H9 (cell line): ENCODE data around the gene CBX5. TPM values are rescaled to one million over a fixed set of nuclear protein-coding genes. Genes with fewer than 3 reads are reported as not detected.

Source experiments
- DNase-seq: peaks from one replicate; pipeline ENCODE4 v3.0.0-alpha.2; 2017
- H2AFZ ChIP-seq: one replicate; pipeline ENCODE4 v1.6.1; 2013; ENCODE audit warnings: mild to moderate bottlenecking, low read length, control low read depth, moderate library complexity
- H2AK5ac ChIP-seq: 2 replicates; pipeline ENCODE4 v1.6.1; 2013; ENCODE audit warnings: low read length, control low read depth, mixed read lengths; ENCODE audit not compliant: insufficient read length
- H2BK120ac ChIP-seq: one replicate; pipeline ENCODE4 v1.6.1; 2013; ENCODE audit warnings: low read depth, mild to moderate bottlenecking, low read length, control low read depth, inconsistent platforms; ENCODE audit not compliant: poor library complexity, severe bottlenecking
- H2BK12ac ChIP-seq: 2 replicates; pipeline ENCODE4 v1.6.1; 2013; ENCODE audit warnings: low read length, control low read depth, mixed read lengths, low read depth; ENCODE audit not compliant: insufficient read length
- H2BK15ac ChIP-seq: 2 replicates; pipeline ENCODE4 v1.6.1; 2013; ENCODE audit warnings: low read depth, low read length, control low read depth
- H2BK20ac ChIP-seq: one replicate; pipeline ENCODE4 v1.6.1; 2013; ENCODE audit warnings: low read depth, mild to moderate bottlenecking, low read length, control low read depth, inconsistent platforms; ENCODE audit not compliant: poor library complexity, severe bottlenecking
- H2BK5ac ChIP-seq: 2 replicates; pipeline ENCODE4 v1.6.1; 2013; ENCODE audit warnings: low read length, control low read depth, mixed read lengths; ENCODE audit not compliant: insufficient read length
- H3K14ac ChIP-seq: 2 replicates; pipeline ENCODE4 v1.6.1; 2013; ENCODE audit warnings: low read length, control low read depth; ENCODE audit not compliant: insufficient read depth
- H3K18ac ChIP-seq: 2 replicates; pipeline ENCODE4 v1.6.1; 2013; ENCODE audit warnings: low read depth, mild to moderate bottlenecking, mixed read lengths, low read length, control low read depth; ENCODE audit not compliant: insufficient read length
- H3K23ac ChIP-seq: 2 replicates; pipeline ENCODE4 v1.6.1; 2013; ENCODE audit warnings: low read length, control low read depth, mixed read lengths, low read depth; ENCODE audit not compliant: insufficient read length
- H3K23me2 ChIP-seq: 2 replicates; pipeline ENCODE4 v1.6.1; 2013; ENCODE audit warnings: low read depth, mild to moderate bottlenecking, mixed read lengths, low read length, control low read depth; ENCODE audit not compliant: insufficient read length, poor library complexity, severe bottlenecking
- H3K27ac ChIP-seq: 2 replicates; pipeline ENCODE4 v1.5.1; 2013; ENCODE audit warnings: low read length, control low read depth, mixed read lengths, low read depth; ENCODE audit not compliant: insufficient read length
- H3K27me3 ChIP-seq: 2 replicates; pipeline ENCODE4 v1.6.1; 2013; ENCODE audit warnings: low read length, control low read depth, inconsistent platforms; ENCODE audit not compliant: insufficient read depth
- H3K4ac ChIP-seq: 2 replicates; pipeline ENCODE4 v1.6.1; 2013; ENCODE audit warnings: low read depth, mild to moderate bottlenecking, control low read depth, inconsistent platforms, low read length, moderate library complexity
- H3K4me1 ChIP-seq: 2 replicates; pipeline ENCODE4 v1.6.1; 2013; ENCODE audit warnings: low read length, control low read depth, inconsistent platforms; ENCODE audit not compliant: insufficient read depth
- H3K4me2 ChIP-seq: 2 replicates; pipeline ENCODE4 v1.6.1; 2013; ENCODE audit warnings: low read length, control low read depth, mixed read lengths; ENCODE audit not compliant: insufficient read length, insufficient read depth
- H3K56ac ChIP-seq: 2 replicates; pipeline ENCODE4 v1.6.1; 2013; ENCODE audit warnings: low read depth, mild to moderate bottlenecking, mixed read lengths, low read length, control low read depth; ENCODE audit not compliant: insufficient read length
- H3K79me1 ChIP-seq: 2 replicates; pipeline ENCODE4 v1.6.1; 2013; ENCODE audit warnings: low read depth, mild to moderate bottlenecking, moderate library complexity, low read length, control low read depth, inconsistent platforms; ENCODE audit not compliant: insufficient read depth, poor library complexity, severe bottlenecking
- H3K79me2 ChIP-seq: 2 replicates; pipeline ENCODE4 v1.6.1; 2013; ENCODE audit warnings: low read length, control low read depth, inconsistent platforms; ENCODE audit not compliant: insufficient read depth
- H3K9ac ChIP-seq: 2 replicates; pipeline ENCODE4 v1.6.1; 2013; ENCODE audit warnings: low read length, control low read depth, mixed read lengths; ENCODE audit not compliant: insufficient read length; ENCODE audit errors: extremely low read depth
- H3K9me3 ChIP-seq: one replicate; pipeline ENCODE4 v1.6.1; 2013; ENCODE audit warnings: low read depth, low read length, inconsistent platforms; ENCODE audit not compliant: control insufficient read depth
- H3T11ph ChIP-seq: one replicate; pipeline ENCODE4 v1.6.1; 2013; ENCODE audit warnings: mild to moderate bottlenecking, low read length, control low read depth, inconsistent platforms
- H4K20me1 ChIP-seq: one replicate; pipeline ENCODE4 v1.6.1; 2013; ENCODE audit not compliant: control insufficient read depth, insufficient read length, insufficient read depth
- H4K5ac ChIP-seq: 2 replicates; pipeline ENCODE4 v1.6.1; 2013; ENCODE audit warnings: low read depth, mild to moderate bottlenecking, mixed read lengths, low read length, control low read depth; ENCODE audit not compliant: insufficient read length
- H4K8ac ChIP-seq: replicated peaks from 2 replicates; pipeline ENCODE4 v1.6.1; 2013; ENCODE audit warnings: low read length, control low read depth, mixed read lengths, low read depth; ENCODE audit not compliant: insufficient read length
- H4K91ac ChIP-seq: 2 replicates; pipeline ENCODE4 v1.6.1; 2013; ENCODE audit warnings: low read depth, mild to moderate bottlenecking, moderate library complexity, mixed read lengths, low read length, control low read depth; ENCODE audit not compliant: insufficient read length
- H3K27ac Mint-ChIP-seq, 3 experiments: 2 replicates in 2 of 3; 3 replicates in 1 of 3; pipeline ENCODE4 v1.8.0; 2020 to 2021; ENCODE audit warnings: mixed read lengths in 3 of 3, mild to moderate bottlenecking in 1 of 3, moderate library complexity in 1 of 3
- H3K27me3 Mint-ChIP-seq: 2 replicates; pipeline ENCODE4 v1.8.0; 2021; ENCODE audit warnings: low read depth, mild to moderate bottlenecking, moderate library complexity, mixed read lengths
- H3K36me3 Mint-ChIP-seq, 3 experiments: 2 replicates in 2 of 3; 3 replicates in 1 of 3; pipeline ENCODE4 v1.8.0; 2020 to 2021; ENCODE audit warnings: low read depth in 3 of 3, mixed read lengths in 3 of 3; ENCODE audit not compliant: insufficient read depth in 1 of 3
- H3K4me1 Mint-ChIP-seq, 2 experiments: 2 replicates each; pipeline ENCODE4 v1.8.0; 2020; ENCODE audit warnings: mixed read lengths in 2 of 2
- H3K4me3 Mint-ChIP-seq, 2 experiments: 2 replicates in 1 of 2; 3 replicates in 1 of 2; pipeline ENCODE4 v1.8.0; 2020 to 2021; ENCODE audit warnings: mild to moderate bottlenecking in 2 of 2, mixed read lengths in 2 of 2, moderate library complexity in 1 of 2
- H3K9me3 Mint-ChIP-seq, 2 experiments: 2 replicates in 1 of 2; 3 replicates in 1 of 2; pipeline ENCODE4 v1.8.0; 2020; ENCODE audit warnings: mild to moderate bottlenecking in 2 of 2, mixed read lengths in 2 of 2, moderate library complexity in 1 of 2
- WGBS: extraction: QIAGEN DNeasy Blood & Tissue Kit; methylation state at CpG from one replicate; pipeline ENCODE4 v1.1.7; 2013; ENCODE audit warnings: missing lambda C conversion rate, low lambda C conversion rate, mixed read lengths; ENCODE audit not compliant: insufficient read length; ENCODE audit errors: extremely low coverage; 5-methylcytosine and 5-hydroxymethylcytosine counted together
- total RNA-seq: library from RNA; stranded (reverse); gene quantifications from 2 replicates; pipeline ENCODE4 v1.2.1, GENCODE V29; 2021
- TF ChIP-seq, protein P1 (sequence below): fragments of 200-600 bp; sonication (generic); conservative IDR thresholded peaks from 3 replicates; pipeline ENCODE4 v1.8.0; 2021; ENCODE audit warnings: antibody characterized with exemption, mild to moderate bottlenecking

CBX5 gene
- total RNA-seq, 1 experiment from 2014 or later, result 206 TPM

DNA sequence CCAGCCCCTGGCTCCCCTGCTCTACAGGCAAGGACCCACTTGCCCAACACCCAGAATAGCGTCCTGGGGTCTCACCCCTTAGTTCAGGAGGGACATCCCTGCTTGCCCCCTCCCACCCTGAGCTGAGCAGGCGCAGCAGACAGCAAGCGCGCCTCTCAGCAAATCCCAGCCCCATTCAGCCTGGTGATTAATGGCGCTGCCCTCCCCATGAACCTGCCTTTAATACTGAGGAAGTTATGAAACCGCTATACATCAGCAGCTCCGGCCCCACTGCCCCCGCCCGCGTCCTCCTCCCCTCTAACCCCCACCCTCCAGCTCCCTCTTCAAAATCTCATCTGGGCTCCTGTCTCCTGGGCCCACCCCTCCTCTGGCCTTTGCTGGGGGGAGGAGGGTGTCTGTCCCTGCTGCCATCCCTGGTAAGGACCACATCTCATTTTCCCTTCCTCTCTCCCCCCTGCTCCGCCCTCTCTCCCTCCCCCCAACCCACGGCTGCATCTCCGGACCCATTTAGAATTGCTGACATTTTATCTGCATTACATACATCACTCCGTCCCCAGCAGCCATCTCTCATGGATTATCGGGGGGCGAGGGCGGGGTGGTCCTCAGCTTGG lies 84.1 kb downstream of the CBX5 start:
- TF ChIP-seq, protein P1, sequence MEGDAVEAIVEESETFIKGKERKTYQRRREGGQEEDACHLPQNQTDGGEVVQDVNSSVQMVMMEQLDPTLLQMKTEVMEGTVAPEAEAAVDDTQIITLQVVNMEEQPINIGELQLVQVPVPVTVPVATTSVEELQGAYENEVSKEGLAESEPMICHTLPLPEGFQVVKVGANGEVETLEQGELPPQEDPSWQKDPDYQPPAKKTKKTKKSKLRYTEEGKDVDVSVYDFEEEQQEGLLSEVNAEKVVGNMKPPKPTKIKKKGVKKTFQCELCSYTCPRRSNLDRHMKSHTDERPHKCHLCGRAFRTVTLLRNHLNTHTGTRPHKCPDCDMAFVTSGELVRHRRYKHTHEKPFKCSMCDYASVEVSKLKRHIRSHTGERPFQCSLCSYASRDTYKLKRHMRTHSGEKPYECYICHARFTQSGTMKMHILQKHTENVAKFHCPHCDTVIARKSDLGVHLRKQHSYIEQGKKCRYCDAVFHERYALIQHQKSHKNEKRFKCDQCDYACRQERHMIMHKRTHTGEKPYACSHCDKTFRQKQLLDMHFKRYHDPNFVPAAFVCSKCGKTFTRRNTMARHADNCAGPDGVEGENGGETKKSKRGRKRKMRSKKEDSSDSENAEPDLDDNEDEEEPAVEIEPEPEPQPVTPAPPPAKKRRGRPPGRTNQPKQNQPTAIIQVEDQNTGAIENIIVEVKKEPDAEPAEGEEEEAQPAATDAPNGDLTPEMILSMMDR, result no peak
- no peaks in the 10 kb centered on the region for H4K20me1 ChIP-seq
- no peak overlapping the region for H3K18ac ChIP-seq
- no peaks in the 10 kb centered on the region for H3K9me3 ChIP-seq
- H3K4me3 Mint-ChIP-seq, result no peak overlapping the region
- H2BK120ac ChIP-seq, result no peak overlapping the region
- 0 out of 2 replicates have a peak, but pooled peaks cover 2% of the 10 kb centered on the region for H3K4me1 ChIP-seq
- DNase-seq, result no peak
- no peak overlapping the region for H2BK20ac ChIP-seq
- H3K4ac ChIP-seq, result no peak overlapping the region
- H3K36me3 Mint-ChIP-seq, result no peaks in the 10 kb centered on the region
- H3K23me2 ChIP-seq, result no peaks in the 10 kb centered on the region
- no peak overlapping the region for H3T11ph ChIP-seq
- peaks cover 100% of the 10 kb centered on the region for H3K27me3 Mint-ChIP-seq
- no peak overlapping the region for H3K9ac ChIP-seq
- H2BK12ac ChIP-seq, result no peak overlapping the region
- H4K5ac ChIP-seq, result no peak overlapping the region
- H3K4me1 Mint-ChIP-seq, result peaks cover 8 to 22% of the 10 kb centered on the region in 2 experiments
- no peak overlapping the region for H2BK5ac ChIP-seq
- H3K79me2 ChIP-seq, result no peaks in the 10 kb centered on the region
- peaks cover 0 to 1% of the 10 kb centered on the region in 2 experiments; a peak in 2 of 5 replicates for H3K9me3 Mint-ChIP-seq
- H2AFZ ChIP-seq, result no peak overlapping the region
- no CpG with 5 or more reads among the region's 17 CpGs for WGBS
- no peak overlapping the region for H3K27ac Mint-ChIP-seq
- H3K23ac ChIP-seq, result no peak overlapping the region
- H3K4me2 ChIP-seq, result no peak overlapping the region
- H3K56ac ChIP-seq, result no peak overlapping the region
- H2BK15ac ChIP-seq, result no peak overlapping the region
- H4K8ac ChIP-seq, result no peak overlapping the region
- H3K27me3 ChIP-seq, result peaks cover 12% of the 10 kb centered on the region; the same call in 1 of the 2 replicates
- no peak overlapping the region for H2AK5ac ChIP-seq
- H4K91ac ChIP-seq, result no peak overlapping the region
- H3K27ac ChIP-seq, result no peak overlapping the region
- no peak overlapping the region for H3K14ac ChIP-seq
- H3K79me1 ChIP-seq, result no peaks in the 10 kb centered on the region
